ENCODE data around the gene KCTD19.

Gene KCTD19

DNA sequence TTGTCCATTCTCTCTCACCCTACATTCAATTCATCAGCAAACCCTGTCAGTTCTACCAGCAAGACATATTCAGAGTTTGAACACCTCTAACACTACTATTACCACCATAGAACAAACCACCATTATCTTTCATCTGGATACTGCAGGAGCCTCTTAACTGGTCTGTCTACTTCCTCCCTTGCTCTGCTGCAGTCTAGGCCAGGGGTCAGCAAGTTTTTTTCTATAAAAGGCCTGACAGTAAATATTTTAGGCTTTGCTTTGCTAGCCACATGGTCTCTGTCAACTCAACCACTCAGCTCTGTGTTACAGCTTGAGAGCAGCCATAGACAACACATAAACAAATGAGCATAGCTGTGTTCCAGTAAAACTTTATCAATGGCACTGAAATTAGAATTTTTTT, 13.8 kb downstream of the KCTD19 start:
- DNase-seq = no peak

- DNase-seq = peak; percentile 71 to 80
These were observed 14.7 kb downstream of the KCTD19 start for GRCh38 chr16:67311607-67312488.

GRCh38 chr16:67310561-67310960, 16.0 kb downstream of the KCTD19 start:
- DNase-seq = no peak

GRCh38 chr16:67305216-67306071, 21.1 kb downstream of the KCTD19 start:
- no peak for DNase-seq

- DNase-seq = no peak
These were observed 22.5 kb downstream of the KCTD19 start for GRCh38 chr16:67304020-67304419.

DNA sequence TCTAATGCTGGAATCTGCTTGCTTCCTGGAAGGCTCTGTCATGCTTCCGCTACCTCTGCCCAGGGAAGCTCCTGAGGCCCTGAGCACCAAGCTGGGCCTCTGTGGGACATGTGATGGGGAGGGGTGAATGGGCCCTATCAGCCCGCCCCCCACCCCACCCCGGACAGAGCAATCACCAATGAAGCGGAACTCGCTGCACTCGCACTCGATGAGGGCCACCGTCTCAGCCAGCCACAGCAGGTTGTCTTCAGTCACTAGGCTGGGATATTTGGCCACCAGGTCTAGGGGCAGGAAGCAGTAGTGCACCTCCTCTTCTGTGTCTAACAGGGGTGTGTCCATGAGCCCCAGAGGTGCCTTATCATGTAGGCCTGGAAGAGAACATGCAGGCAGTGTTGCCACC, 23.6 kb downstream of the KCTD19 start:
- no peak for DNase-seq

DNA sequence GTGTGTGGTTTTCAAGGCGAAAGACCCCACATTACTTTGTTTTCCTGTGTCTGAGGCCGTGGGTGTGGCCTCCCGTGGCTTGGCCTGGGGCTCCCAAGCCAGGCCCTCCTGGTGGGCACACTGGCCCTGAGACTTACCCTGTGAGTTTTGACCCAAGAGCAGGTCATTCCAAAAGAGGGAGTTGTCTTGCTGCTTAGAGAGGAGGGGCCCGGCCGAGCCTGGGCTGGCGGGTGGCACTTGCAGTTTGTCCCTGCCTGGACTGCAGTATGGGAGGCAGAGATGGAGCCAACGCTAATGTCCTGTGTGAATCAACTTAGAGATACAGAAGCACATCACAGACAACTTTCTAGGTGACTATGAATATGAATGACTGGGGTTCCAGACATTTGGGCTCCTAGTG, 24.5 kb downstream of the KCTD19 start:
- no peak for DNase-seq

DNA sequence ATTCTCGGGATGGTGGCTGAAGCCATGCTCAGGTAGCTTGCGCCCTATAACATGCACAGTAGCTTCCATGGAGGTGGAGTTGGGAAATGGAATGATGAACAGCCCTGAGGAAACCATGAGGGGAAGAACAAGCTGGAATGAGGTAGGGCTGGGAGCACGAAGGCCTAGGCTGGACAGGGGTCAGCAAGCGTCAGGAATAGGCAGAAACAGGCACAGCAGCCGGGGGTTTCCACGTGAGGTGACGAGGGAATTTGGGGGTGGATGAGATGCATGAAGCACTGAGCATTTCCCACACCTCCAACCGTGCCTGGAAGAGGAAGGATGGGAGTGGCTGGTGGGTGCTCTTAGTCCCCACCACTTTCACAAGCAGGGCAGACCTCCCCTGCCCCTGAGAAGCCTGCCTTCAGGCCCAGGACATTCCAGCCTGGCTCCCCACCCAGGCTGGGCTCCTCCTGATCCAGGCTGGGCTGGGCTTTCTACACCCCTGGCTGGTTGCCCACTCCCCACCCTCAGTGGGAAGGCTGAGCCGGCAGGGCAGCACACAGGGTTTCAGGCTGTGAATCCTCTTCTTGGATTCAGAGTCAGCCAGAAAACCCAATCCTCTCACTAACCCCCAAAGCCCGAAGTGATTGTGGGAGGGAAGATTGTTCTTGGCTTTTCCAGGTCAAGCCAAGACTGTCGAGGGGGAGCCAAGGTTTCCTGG, 25.3 kb downstream of the KCTD19 start:
- DNase-seq = no peak

- no peak for DNase-seq
These were observed 27.3 kb downstream of the KCTD19 start for GRCh38 chr16:67299269-67299668.

GRCh38 chr16:67298277-67298676, 28.3 kb downstream of the KCTD19 start:
- no peak for DNase-seq

GRCh38 chr16:67296420-67296819, 30.1 kb downstream of the KCTD19 start:
- DNase-seq = no peak

- DNase-seq = no peak
These were observed 31.6 kb downstream of the KCTD19 start for GRCh38 chr16:67294938-67295361.

DNA sequence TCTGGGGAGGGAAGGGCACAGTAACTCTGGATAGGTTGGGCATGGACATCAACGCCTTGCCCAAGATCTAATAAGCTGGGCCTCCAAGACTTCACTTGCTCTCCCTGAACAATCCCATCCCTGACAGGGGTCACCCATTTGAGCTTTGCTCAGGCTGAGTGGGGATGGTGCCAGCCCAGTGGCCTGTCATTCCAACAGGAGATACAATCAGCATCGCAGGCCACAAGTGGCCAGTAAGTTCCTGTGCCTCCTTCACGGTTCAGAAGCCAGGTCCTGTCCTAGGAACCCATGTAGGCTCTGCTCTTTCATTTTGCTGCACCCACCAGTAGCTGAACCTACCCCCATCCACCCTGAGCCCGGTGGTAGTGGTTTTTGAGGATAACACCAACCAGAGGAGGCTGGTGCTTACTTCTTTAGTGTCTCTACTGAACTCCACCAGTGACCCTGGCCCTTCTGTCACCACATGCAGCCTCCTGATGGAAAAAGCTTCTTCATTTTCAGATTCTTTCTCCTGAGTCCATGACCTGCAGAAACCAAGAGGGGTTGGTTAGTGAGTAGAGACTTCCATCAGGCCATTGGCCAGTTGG, 32.3 kb downstream of the KCTD19 start:
- no peak for DNase-seq

GRCh38 chr16:67291461-67291860, 35.1 kb downstream of the KCTD19 start:
- no peak for DNase-seq

GRCh38 chr16:67287960-67288359, 38.6 kb downstream of the KCTD19 start:
- DNase-seq = no peak

DNA sequence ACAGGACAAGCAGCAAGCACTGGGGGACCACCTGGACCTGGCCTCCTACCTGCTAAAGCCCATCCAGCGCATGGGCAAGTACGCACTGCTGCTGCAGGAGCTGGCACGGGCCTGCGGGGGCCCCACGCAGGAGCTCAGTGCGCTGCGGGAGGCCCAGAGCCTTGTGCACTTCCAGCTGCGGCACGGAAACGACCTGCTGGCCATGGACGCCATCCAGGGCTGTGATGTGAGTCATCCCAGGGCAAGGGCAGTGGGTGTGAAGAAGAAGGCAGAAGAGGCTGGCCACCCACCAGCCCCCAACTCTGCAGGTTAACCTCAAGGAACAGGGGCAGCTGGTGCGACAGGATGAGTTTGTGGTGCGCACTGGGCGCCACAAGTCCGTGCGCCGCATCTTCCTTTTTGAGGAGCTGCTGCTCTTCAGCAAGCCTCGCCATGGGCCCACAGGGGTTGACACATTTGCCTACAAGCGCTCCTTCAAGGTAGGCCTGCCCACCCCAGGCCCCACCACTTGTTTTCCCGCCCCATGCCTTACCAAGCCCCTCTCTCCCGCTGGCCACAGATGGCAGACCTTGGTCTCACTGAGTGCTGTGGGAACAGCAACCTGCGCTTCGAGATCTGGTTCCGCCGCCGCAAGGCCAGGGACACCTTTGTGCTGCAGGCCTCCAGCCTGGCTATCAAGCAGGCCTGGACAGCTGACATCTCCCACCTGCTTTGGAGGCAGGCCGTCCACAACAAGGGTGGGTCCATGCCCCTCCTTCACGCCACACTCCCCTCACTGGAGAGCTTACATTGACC, 39.9 kb downstream of the KCTD19 start:
- no peak for DNase-seq

- no peak for DNase-seq
These were observed 41.6 kb downstream of the KCTD19 start for GRCh38 chr16:67284699-67285646.

DNA sequence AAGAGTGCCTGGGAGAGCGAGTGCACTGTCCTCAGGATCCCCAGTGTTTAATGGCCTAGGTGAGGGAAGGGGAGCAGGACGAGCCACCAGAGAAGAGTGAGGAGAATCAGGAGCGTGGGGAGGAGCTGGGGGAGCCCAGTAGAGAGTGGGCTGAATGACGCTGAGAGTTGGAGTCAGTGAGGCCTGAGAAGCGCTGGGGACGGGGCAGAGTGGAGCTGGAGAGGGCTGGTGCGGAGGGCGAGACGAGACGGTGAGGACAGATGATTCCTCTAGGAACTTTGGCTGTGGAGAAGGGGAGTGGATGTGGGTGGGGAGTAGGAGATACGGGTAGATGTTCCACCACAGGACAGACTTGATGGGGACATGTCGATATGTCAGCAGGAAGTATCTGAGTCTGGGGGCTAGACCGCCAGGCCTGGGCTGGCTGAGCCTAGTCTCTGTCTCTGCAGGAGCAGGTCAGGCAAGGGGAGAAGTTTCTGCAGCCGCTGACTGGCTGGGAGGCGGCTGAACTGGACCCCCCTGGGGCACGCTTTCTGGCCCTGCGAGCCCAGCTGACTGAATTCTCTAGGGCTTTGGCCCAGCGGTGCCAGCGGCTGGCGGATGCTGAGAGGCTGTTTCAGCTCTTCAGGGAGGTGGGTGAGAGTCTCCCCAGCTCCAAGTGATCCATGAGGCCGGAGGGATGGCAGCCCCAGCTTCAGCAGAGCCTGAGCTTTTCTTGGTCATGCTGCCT, 42.5 kb downstream of the KCTD19 start:
- no peak for DNase-seq

GRCh38 chr16:67283039-67283825, 43.3 kb downstream of the KCTD19 start:
- DNase-seq = no peak
